Measurements from ENCODE around the gene SFN.

DNA sequence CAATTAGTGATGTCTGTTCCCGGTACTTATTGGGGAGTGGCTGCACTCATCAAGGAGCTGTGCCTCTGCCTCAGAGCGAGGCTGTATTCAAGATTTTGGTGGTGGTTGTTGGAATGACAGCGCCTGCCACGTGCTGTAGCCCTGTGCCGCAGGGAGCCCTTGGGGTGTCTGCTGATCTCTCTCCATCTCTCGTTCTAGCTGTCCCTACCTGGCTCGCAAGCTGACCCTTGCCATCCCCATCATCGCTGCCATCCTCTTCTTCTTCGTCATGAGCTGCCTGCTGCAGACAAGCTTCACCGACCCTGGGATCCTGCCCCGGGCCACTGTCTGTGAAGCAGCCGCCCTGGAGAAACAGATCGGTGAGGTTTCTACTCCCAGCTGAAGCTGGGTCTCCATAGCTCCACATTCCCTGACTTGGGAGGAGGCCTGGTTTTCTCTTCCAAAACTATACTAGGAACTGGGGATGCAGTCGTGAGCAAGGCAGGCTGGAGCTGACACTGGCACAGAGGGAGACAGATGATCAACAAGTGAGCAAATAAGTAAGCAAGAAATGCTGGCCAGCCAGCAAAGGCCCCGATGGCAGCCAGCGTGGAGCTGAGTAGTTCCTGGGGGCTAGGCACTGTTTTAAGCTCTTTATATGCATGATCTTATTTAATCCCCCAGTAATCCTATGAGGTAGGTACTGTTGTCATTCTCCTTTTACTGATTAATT lies 30.5 kb upstream of the SFN start:
- TF ChIP-seq, protein P1, sequence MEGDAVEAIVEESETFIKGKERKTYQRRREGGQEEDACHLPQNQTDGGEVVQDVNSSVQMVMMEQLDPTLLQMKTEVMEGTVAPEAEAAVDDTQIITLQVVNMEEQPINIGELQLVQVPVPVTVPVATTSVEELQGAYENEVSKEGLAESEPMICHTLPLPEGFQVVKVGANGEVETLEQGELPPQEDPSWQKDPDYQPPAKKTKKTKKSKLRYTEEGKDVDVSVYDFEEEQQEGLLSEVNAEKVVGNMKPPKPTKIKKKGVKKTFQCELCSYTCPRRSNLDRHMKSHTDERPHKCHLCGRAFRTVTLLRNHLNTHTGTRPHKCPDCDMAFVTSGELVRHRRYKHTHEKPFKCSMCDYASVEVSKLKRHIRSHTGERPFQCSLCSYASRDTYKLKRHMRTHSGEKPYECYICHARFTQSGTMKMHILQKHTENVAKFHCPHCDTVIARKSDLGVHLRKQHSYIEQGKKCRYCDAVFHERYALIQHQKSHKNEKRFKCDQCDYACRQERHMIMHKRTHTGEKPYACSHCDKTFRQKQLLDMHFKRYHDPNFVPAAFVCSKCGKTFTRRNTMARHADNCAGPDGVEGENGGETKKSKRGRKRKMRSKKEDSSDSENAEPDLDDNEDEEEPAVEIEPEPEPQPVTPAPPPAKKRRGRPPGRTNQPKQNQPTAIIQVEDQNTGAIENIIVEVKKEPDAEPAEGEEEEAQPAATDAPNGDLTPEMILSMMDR (IDR thresholded peaks at IDR 0.05): no peak
- TF ChIP-seq POLR2A (IDR thresholded peaks at IDR 0.05): no peak

Data from esophagus squamous epithelium (tissue), 4 donors.